K562 treated with DMSO at 1 percent for 4 hours (cell line): ENCODE data around the gene RCOR1. TPM values are rescaled to one million over a fixed set of nuclear protein-coding genes. Genes with fewer than 3 reads are reported as not detected.

Experiments used
- total RNA-seq: library from RNA; unstranded; fragments of 300-600 nt; gene quantifications from 2 replicates; pipeline ENCODE4 v1.2.3, GENCODE V29; 2022; ENCODE audit not compliant: insufficient read depth

The RCOR1 gene
- total RNA-seq: 16.0 and 19.5 TPM in 2 replicates

DNA sequence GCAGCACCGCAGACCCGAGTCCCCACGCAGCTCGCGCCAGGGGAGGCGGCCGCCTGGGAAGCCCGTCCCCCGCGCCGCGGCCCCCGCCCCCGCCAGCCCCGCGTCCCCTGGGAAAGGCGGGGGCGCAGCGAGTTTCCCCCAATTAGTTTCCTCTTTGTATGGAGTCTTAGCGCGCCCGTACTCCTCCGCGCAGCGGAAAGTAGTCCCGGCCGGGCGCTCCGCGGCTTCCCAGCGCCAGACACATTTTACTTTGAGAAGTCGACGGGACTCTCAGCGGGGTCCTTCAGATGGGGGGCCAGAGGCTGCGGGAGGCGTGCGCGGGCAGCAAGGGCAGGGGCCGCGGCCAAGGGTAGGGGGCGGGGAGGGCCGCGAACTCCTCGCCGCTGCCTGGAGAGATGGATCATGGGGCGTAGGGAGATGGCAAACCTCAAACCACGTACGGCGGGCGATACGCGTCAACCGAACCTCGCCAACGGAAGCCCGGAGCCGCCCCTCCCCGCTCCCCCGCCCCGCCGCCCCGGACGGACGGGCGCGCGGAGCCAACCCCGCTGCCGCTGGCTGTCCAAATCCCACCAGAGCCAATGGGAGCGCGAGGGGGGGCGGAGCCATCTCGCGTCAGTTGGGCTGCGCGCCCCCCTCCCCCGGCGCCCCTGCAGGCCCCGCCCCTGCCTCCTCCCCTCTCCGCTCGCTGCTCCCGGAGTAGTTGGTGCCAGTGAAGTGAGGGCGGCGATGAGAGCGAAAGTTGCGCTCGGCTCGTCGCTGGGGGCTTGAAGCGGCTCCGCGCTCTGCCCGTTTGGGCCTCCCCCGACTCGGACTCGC, at the start of gene RCOR1:
Gene RCOR1, plus strand, starts transcription at position 706 of the 819 bp plus-strand sequence. CDS start 238 bp downstream, outside the sequence.

DNA sequence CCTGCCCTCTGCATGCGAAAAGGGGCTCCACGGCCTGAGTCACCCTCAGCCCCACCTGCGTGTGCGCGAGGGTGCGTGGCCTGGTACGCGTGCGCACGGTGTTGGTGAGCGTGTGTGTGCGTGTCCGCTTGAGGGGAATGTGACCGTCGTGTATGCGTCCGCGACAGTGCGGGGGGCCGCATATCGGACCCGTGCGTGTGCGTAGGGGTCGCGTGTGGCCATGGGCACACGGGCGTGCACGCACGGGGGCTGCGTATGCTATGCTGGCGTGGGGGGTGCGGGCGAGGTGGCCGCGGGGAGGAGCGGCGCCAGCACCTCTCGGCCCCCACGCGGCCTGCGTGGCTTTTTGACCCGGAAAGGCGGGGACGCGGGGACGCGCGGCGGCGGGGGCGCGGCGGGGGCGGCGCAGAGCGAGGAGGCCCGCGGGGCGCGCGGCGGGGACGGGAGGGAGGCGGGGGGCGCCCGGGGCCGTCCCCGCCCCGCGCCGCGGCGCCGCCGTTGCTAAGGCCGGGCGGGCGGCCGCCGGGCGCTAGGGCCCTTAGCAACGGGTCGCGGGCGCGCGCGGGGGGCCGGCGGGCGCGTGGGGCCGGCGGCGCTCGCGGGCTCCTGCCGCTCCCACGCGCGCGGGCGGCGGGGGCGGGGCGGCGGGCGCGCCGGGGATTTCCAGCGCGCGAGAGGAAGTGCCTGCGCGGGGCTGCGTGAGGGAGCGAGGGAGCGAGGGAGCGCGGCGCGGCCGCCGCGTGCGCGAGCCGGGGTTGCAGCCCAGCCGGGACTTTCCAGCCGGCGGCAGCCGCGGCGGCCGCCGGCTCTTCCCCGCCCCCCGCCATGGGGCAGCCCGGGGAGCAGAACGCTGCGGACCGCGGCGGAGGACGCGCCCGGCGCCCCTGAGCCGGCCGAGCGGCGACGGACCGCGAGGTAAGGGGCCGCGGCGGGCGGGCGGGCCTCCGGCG, 184.6 kb downstream of the RCOR1 start, which contains the start of gene TRAF3:
Gene TRAF3, plus strand, starts transcription at position 689 of the 950 bp plus-strand sequence. CDS start 92,753 bp downstream, outside the sequence.

Other genes with a start within 250 kb of the RCOR1 start
- 28.0 and 32.0 TPM in 2 replicates for gene CINP, start 229.8 kb upstream of the RCOR1 start, total RNA-seq
- gene TECPR2, start 229.7 kb upstream of the RCOR1 start, total RNA-seq: 2.8 and 3.5 TPM in 2 replicates
- 42.2 and 48.4 TPM in 2 replicates for gene ANKRD9, start 82.9 kb upstream of the RCOR1 start, total RNA-seq
- 5.1 and 8.1 TPM in 2 replicates for gene TRAF3, start 184.8 kb downstream of the RCOR1 start, total RNA-seq